H1 (cell line): ENCODE data around the gene EPG5. TPM values are rescaled to one million over a fixed set of nuclear protein-coding genes. Genes with fewer than 3 reads are reported as not detected.

ENCODE experiments used
- CTCF ChIA-PET: fragments of 300-600 bp; sonication (Branson Sonifier 250); formaldehyde crosslinking; loops from one replicate; lab custom pipeline; 2021; ENCODE audit not compliant: partially characterized antibody; lab: Charles Lee
- POLR2A ChIA-PET: fragments of 300-600 bp; sonication (Branson Sonifier 250); formaldehyde crosslinking; loops from one replicate; lab custom pipeline; 2021; ENCODE audit warnings: inconsistent platforms; ENCODE audit not compliant: partially characterized antibody; lab: Charles Lee
- DNase-seq, 2 experiments: peaks; one replicate each; pipeline versions ENCODE4 v3.0.0 to v3.0.0-alpha.2; 2010 to 2022; ENCODE audit warnings: low spot score in 2 of 2, low read depth in 1 of 2, mixed read lengths in 1 of 2
- FAIRE-seq: peaks from 2 replicates; lab custom pipeline; 2011; peaks lifted over from hg19 to GRCh38; lab: Jason Lieb, UNC
- H2AFZ ChIP-seq: 2 replicates; pipeline ENCODE4 v1.8.1; 2012; ENCODE audit warnings: low read length, inconsistent platforms
- H2AK5ac ChIP-seq: 2 replicates; pipeline ENCODE4 v1.6.1; 2013; ENCODE audit warnings: low read depth, low read length
- H2BK120ac ChIP-seq: replicated peaks from 2 replicates; pipeline ENCODE3; 2013; ENCODE audit warnings: low read depth, low read length, inconsistent platforms
- H2BK12ac ChIP-seq: 2 replicates; pipeline ENCODE4 v1.6.1; 2013; ENCODE audit warnings: low read depth, low read length
- H2BK15ac ChIP-seq: 2 replicates; pipeline ENCODE4 v1.6.1; 2013; ENCODE audit warnings: low read length
- H2BK20ac ChIP-seq: 2 replicates; pipeline ENCODE4 v1.6.1; 2013; ENCODE audit warnings: low read length
- H2BK5ac ChIP-seq: 2 replicates; pipeline ENCODE4 v1.6.1; 2013; ENCODE audit warnings: low read depth, low read length
- H3K14ac ChIP-seq: 2 replicates; pipeline ENCODE4 v1.6.1; 2013; ENCODE audit warnings: inconsistent platforms; ENCODE audit not compliant: insufficient read length
- H3K18ac ChIP-seq: 2 replicates; pipeline ENCODE4 v1.6.1; 2013; ENCODE audit warnings: low read length; ENCODE audit errors: extremely low read depth
- H3K23ac ChIP-seq: 2 replicates; pipeline ENCODE4 v1.6.1; 2013; ENCODE audit warnings: inconsistent platforms; ENCODE audit not compliant: insufficient read length
- H3K23me2 ChIP-seq: 2 replicates; pipeline ENCODE4 v1.6.1; 2013; ENCODE audit warnings: low read depth, low read length
- H3K27ac ChIP-seq: 2 replicates; pipeline ENCODE4 v1.6.1; 2011; ENCODE audit warnings: low read depth, low read length, inconsistent platforms
- H3K27me3 ChIP-seq, 4 experiments: replicated peaks in 1 of 4; 1 replicate in 1 of 4; 2 replicates in 3 of 4; pipeline versions ENCODE4 v1.6.1 to v1.8.1; 2011 to 2013; ENCODE audit warnings: low read length in 3 of 4, mild to moderate bottlenecking in 3 of 4, inconsistent platforms in 2 of 4, mixed read lengths in 2 of 4, moderate library complexity in 1 of 4; ENCODE audit not compliant: control insufficient read depth in 3 of 4, insufficient read depth in 3 of 4; ENCODE audit errors: extremely low read depth in 1 of 4
- H3K36me3 ChIP-seq, 4 experiments: 2 replicates each; pipeline versions ENCODE4 v1.6.1 to v1.8.1; 2011 to 2013; ENCODE audit warnings: mild to moderate bottlenecking in 4 of 4, low read length in 3 of 4, moderate library complexity in 2 of 4, control low read depth in 1 of 4, inconsistent platforms in 1 of 4; ENCODE audit not compliant: insufficient read depth in 4 of 4, control insufficient read depth in 2 of 4
- H3K4ac ChIP-seq: replicated peaks from 2 replicates; pipeline ENCODE3; 2013; ENCODE audit warnings: low read length, low read depth, mixed read lengths, inconsistent platforms; ENCODE audit not compliant: insufficient read length
- H3K4me1 ChIP-seq, 4 experiments: replicated peaks in 1 of 4; 1 replicate in 1 of 4; 2 replicates in 3 of 4; pipeline versions ENCODE4 v1.6.1 to v1.8.1; 2011 to 2013; ENCODE audit warnings: low read length in 3 of 4, inconsistent platforms in 2 of 4, mixed read lengths in 1 of 4; ENCODE audit not compliant: insufficient read depth in 4 of 4, control insufficient read depth in 3 of 4
- H3K4me2 ChIP-seq, 2 experiments: 2 replicates each; pipeline versions ENCODE4 v1.6.1 to v1.8.1; 2011 to 2013; ENCODE audit warnings: low read depth in 2 of 2, low read length in 2 of 2, control low read depth in 1 of 2, inconsistent platforms in 1 of 2, mild to moderate bottlenecking in 1 of 2; ENCODE audit not compliant: insufficient read depth in 1 of 2
- H3K4me3 ChIP-seq, 4 experiments: fragments of 200-600, 300-600 bp in 1 of 4; sonication (generic), shearing (Covaris generic), sonication (Bioruptor Twin) in 1 of 4; 2 replicates each; pipeline versions ENCODE4 v1.5.1 to v1.8.1; 2011 to 2016; ENCODE audit warnings: low read length in 4 of 4, low read depth in 3 of 4, control low read depth in 2 of 4, inconsistent platforms in 2 of 4, mild to moderate bottlenecking in 2 of 4, mixed read lengths in 1 of 4, moderate library complexity in 1 of 4; ENCODE audit not compliant: insufficient read depth in 2 of 4; ENCODE audit errors: extremely low read depth in 1 of 4
- H3K56ac ChIP-seq: replicated peaks from 2 replicates; pipeline ENCODE3; 2013; ENCODE audit warnings: low read depth, mild to moderate bottlenecking, mixed read lengths, low read length, inconsistent platforms; ENCODE audit not compliant: insufficient read length
- H3K79me1 ChIP-seq: 2 replicates; pipeline ENCODE4 v1.6.1; 2013; ENCODE audit warnings: low read depth, low read length, control low read depth
- H3K79me2 ChIP-seq, 2 experiments: 2 replicates each; pipeline versions ENCODE4 v1.6.1 to v1.8.1; 2012 to 2013; ENCODE audit warnings: low read length in 2 of 2, mild to moderate bottlenecking in 2 of 2, inconsistent platforms in 1 of 2; ENCODE audit not compliant: insufficient read depth in 2 of 2, control insufficient read depth in 1 of 2
- H3K9ac ChIP-seq, 4 experiments: replicated peaks in 1 of 4; 1 replicate in 1 of 4; 2 replicates in 3 of 4; pipeline versions ENCODE4 v1.6.1 to v1.8.1; 2011 to 2013; ENCODE audit warnings: low read depth in 3 of 4, low read length in 3 of 4, control low read depth in 2 of 4, mild to moderate bottlenecking in 2 of 4, moderate library complexity in 2 of 4, inconsistent platforms in 1 of 4; ENCODE audit errors: extremely low read depth in 1 of 4
- H3K9me3 ChIP-seq, 2 experiments: 2 replicates each; pipeline versions ENCODE4 v1.6.1 to v1.8.1; 2012 to 2013; ENCODE audit warnings: mild to moderate bottlenecking in 2 of 2, moderate library complexity in 2 of 2, control low read depth in 1 of 2, inconsistent platforms in 1 of 2, low read depth in 1 of 2, low read length in 1 of 2, mixed read lengths in 1 of 2; ENCODE audit not compliant: insufficient read depth in 2 of 2
- H4K20me1 ChIP-seq, 2 experiments: replicated peaks in 1 of 2; 2 replicates each; pipeline versions ENCODE3 to v1.8.1; 2011 to 2013; ENCODE audit warnings: inconsistent platforms in 2 of 2, low read length in 2 of 2, mild to moderate bottlenecking in 1 of 2; ENCODE audit not compliant: insufficient read depth in 2 of 2, control insufficient read depth in 1 of 2
- H4K5ac ChIP-seq: 2 replicates; pipeline ENCODE4 v1.6.1; 2013; ENCODE audit warnings: low read length, low read depth, mixed read lengths, inconsistent platforms; ENCODE audit not compliant: insufficient read length
- H4K8ac ChIP-seq: 2 replicates; pipeline ENCODE4 v1.8.0; 2013; ENCODE audit warnings: mild to moderate bottlenecking, moderate library complexity, low read length, inconsistent platforms; ENCODE audit not compliant: insufficient read depth; ENCODE audit errors: extremely low read depth
- H4K91ac ChIP-seq: replicated peaks from 2 replicates; pipeline ENCODE3; 2013; ENCODE audit warnings: low read length, mixed read lengths, inconsistent platforms; ENCODE audit not compliant: insufficient read length
- BACH1 ChIP-seq: IDR thresholded peaks from 2 replicates; pipeline ENCODE4 v1.6.1; 2012; ENCODE audit warnings: low read length, improper control_type of control experiment
- BCL11A ChIP-seq, 2 experiments: IDR thresholded peaks; one replicate each; pipeline ENCODE4 v1.6.1; 2011; ENCODE audit warnings: low read depth in 2 of 2, low read length in 2 of 2, mild to moderate bottlenecking in 2 of 2
- FOSL1 ChIP-seq: IDR thresholded peaks from 2 replicates; pipeline ENCODE4 v1.6.1; 2011; ENCODE audit warnings: mild to moderate bottlenecking, low read depth, low read length, moderate library complexity; ENCODE audit not compliant: insufficient read depth
- HDAC6 ChIP-seq: IDR thresholded peaks from one replicate; pipeline ENCODE4 v1.7.1; 2012; ENCODE audit warnings: low read depth, mild to moderate bottlenecking, inconsistent platforms, low read length, moderate library complexity
- JUN ChIP-seq: IDR thresholded peaks from 2 replicates; pipeline ENCODE4 v1.6.1; 2011; ENCODE audit warnings: low read depth, mild to moderate bottlenecking, improper control_type of control experiment, low read length
- KDM5A ChIP-seq: fragments of 200-600 bp; IDR thresholded peaks from 2 replicates; pipeline ENCODE4 v1.7.1; 2012; ENCODE audit warnings: mild to moderate bottlenecking, low read length, inconsistent platforms, mixed read lengths
- MAX ChIP-seq: IDR thresholded peaks from 2 replicates; pipeline ENCODE4 v1.6.1; 2012; ENCODE audit warnings: inconsistent platforms
- POLR2AphosphoS5 ChIP-seq: IDR thresholded peaks from 2 replicates; pipeline ENCODE4 v1.6.1; 2011; ENCODE audit warnings: low read depth, low read length
- RXRA ChIP-seq: IDR thresholded peaks from 2 replicates; pipeline ENCODE4 v1.6.1; 2011; ENCODE audit warnings: low read depth, mild to moderate bottlenecking, low read length, moderate library complexity; ENCODE audit not compliant: insufficient read depth
- TEAD4 ChIP-seq: IDR thresholded peaks from 2 replicates; pipeline ENCODE4 v1.6.1; 2012; ENCODE audit warnings: low read depth, low read length, inconsistent platforms, mixed read lengths
- WGBS, 2 experiments: shearing (Covaris generic) in 1 of 2; methylation state at CpG; one replicate each; pipeline versions ENCODE4 v1.1.6 to v1.1.7; 2013 to 2015; ENCODE audit warnings: low lambda C conversion rate in 2 of 2, mixed read lengths in 2 of 2, inconsistent platforms in 1 of 2, low coverage in 1 of 2, missing lambda C conversion rate in 1 of 2; ENCODE audit not compliant: insufficient replicate concordance in 2 of 2, insufficient coverage in 1 of 2, insufficient read length in 1 of 2; ENCODE audit errors: extremely low coverage in 1 of 2, missing lambda C conversion rate in 1 of 2; 5-methylcytosine and 5-hydroxymethylcytosine counted together
- polyA plus RNA-seq, 7 experiments: library from polyadenylated mRNA; depleted of rRNA in 3 of 7; stranded (reverse) in 5 of 7; unstranded in 2 of 7; fragments of >200 nt in 5 of 7; fragments of 200-250 nt in 2 of 7; gene quantifications; 1 replicate in 5 of 7; 2 replicates in 1 of 7; 4 replicates in 1 of 7; pipeline versions ENCODE4 v1.2.1 to v1.2.3, GENCODE V29; 2011 to 2013; ENCODE audit warnings: missing spikeins in 2 of 7, mixed read lengths in 2 of 7
- total RNA-seq: library from RNA; stranded (reverse); fragmentation: NEBNext Ultra II Directional; extraction: Animal tissue kit (Norgen Biotek cat#: 25700); gene quantifications from 2 replicates; pipeline ENCODE4 v1.2.1, GENCODE V29; 2021
- TF ChIP-seq, protein P1 (sequence below): IDR thresholded peaks from 2 replicates; pipeline ENCODE4 v1.6.1; 2012; ENCODE audit warnings: low read length, inconsistent platforms

Gene EPG5
- total and polyA plus RNA-seq, 2 of the 8 experiments (the other 6 are each of a cell fraction or from before 2014, with no cell fraction given): 14.1 to 18.3 TPM

DNA sequence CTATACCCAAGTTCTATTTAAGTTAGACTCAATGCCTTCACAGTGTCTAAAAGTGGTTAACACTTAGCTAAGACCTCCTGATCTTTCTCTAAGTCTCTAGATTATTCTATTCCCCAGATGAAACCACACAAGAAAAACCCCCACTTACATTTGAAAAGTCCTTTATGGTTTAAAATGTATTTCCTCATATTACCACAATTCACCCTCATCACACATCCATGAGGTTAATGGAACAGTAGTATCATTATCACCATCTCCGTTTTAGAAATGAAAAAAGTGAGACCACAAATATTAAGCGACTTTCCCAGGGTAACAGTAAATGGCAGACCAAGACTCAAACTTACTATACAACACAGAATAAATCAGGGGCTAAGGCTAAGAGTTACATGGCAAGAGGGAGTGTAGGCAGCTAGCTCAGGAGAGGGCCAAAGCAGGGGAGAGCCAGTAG, 28.6 kb downstream of the EPG5 start:
- Histone ChIP-seq H2BK120ac (no peak overlapping the region), H3K9ac (no peak overlapping the region), H2BK15ac (no peak overlapping the region), H2AFZ (no peak overlapping the region), H4K5ac (no peak overlapping the region), H3K56ac (no peak overlapping the region), H3K79me1 (no peaks in the 10 kb centered on the region), H3K14ac (no peak overlapping the region), H3K23me2 (no peaks in the 10 kb centered on the region), H3K36me3 (peaks cover 13 to 31% (median 17%) of the 10 kb centered on the region in 4 experiments; a peak in 7 of 8 replicates), H3K4me1 (no peaks in the 10 kb centered on the region), H3K9me3 (no peaks in the 10 kb centered on the region), H3K27ac (no peak overlapping the region), H2AK5ac (no peak overlapping the region), H3K79me2 (no peaks in the 10 kb centered on the region), H4K91ac (no peak overlapping the region), H4K20me1 (peaks cover 0 to 3% of the 10 kb centered on the region in 2 experiments), H2BK20ac (no peak overlapping the region), H3K4ac (no peak overlapping the region), H3K27me3 (no peaks in the 10 kb centered on the region), H4K8ac (no peak overlapping the region), H3K18ac (no peak overlapping the region), H2BK5ac (no peak overlapping the region), H2BK12ac (no peak overlapping the region), H3K23ac (no peak overlapping the region), H3K4me3 (no peak overlapping the region), H3K4me2 (no peak overlapping the region)
- CTCF ChIA-PET: interaction anchor here (0.8 to 1.2 kb wide), 2 partner anchors 14 to 38 kb away, joined by 3 read pairs; no protein-coding TSS in a partner anchor
- DNase-seq (no peak), FAIRE-seq (no peak)
- WGBS, 2 experiments: 88% methylated on average over 2 of the region's 2 CpGs; no CpG with 5 or more reads in 1 of the 2 experiments
- POLR2A ChIA-PET: no interaction called here
- TF ChIP-seq RXRA (no peak), BCL11A (IDR thresholded peaks at IDR 0.05; ENCODE audit: low read depth in 2 of 2, low read length in 2 of 2) (no peak), TEAD4 (no peak), HDAC6 (no peak), POLR2AphosphoS5 (no peak), JUN (no peak), FOSL1 (no peak), BACH1 (no peak), MAX (no peak), KDM5A (no peak)
- TF ChIP-seq, protein P1, sequence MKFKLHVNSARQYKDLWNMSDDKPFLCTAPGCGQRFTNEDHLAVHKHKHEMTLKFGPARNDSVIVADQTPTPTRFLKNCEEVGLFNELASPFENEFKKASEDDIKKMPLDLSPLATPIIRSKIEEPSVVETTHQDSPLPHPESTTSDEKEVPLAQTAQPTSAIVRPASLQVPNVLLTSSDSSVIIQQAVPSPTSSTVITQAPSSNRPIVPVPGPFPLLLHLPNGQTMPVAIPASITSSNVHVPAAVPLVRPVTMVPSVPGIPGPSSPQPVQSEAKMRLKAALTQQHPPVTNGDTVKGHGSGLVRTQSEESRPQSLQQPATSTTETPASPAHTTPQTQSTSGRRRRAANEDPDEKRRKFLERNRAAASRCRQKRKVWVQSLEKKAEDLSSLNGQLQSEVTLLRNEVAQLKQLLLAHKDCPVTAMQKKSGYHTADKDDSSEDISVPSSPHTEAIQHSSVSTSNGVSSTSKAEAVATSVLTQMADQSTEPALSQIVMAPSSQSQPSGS: no peak
